ENCODE results near the gene SLC44A3. TPM values are rescaled to one million over a fixed set of nuclear protein-coding genes. Genes with fewer than 3 reads are reported as not detected.
"Not testable (repeated sequence)": the region's sequence is repeated elsewhere in the genome, so short reads cannot be mapped to it uniquely, and the experiment has no call there.

The SLC44A3 gene
- total and polyA plus RNA-seq, 5 donors from 2014 or later: not detected

GRCh38 chr1:94941480-94941879, 121.3 kb downstream of the SLC44A3 start:
- H3K27me3 Mint-ChIP-seq: peaks cover 30% of the 10 kb centered on the region

GRCh38 chr1:94942171-94943128, 122.3 kb downstream of the SLC44A3 start:
- peaks cover 11% of the 10 kb centered on the region for H3K27me3 ChIP-seq (ENCODE audit: control insufficient read depth, insufficient read depth, low read length)
- H3K4me3 ChIP-seq (ENCODE audit: low read depth, low read length): no peak overlapping the region
- no peaks in the 10 kb centered on the region for H3K4me1 ChIP-seq (ENCODE audit: control insufficient read depth, insufficient read depth, low read length, poor library complexity, severe bottlenecking)
- ATAC-seq (ENCODE audit: low read depth in 2 of 2): no peak
- Mint-ChIP-seq H3K9me3 (peaks cover 0 to 4% (median 0%) of the 10 kb centered on the region in 7 donors), H3K36me3 (peaks cover 4% of the 10 kb centered on the region), H3K4me1 (no peaks in the 10 kb centered on the region), H3K4me3 (no peak overlapping the region), H3K27me3 (peaks cover 30% of the 10 kb centered on the region), H3K27ac (no peak overlapping the region)
- H3K27ac ChIP-seq (ENCODE audit: insufficient read depth, low read length, poor library complexity, severe bottlenecking): no peak overlapping the region
- no peaks in the 10 kb centered on the region for H3K36me3 ChIP-seq (ENCODE audit: control insufficient read depth, insufficient read depth, low read length)
- DNase-seq: no peak
- H3K9me3 ChIP-seq (ENCODE audit: control insufficient read depth in 2 of 2, low read length in 2 of 2): no peaks in the 10 kb centered on the region

More at GRCh38 chr1:94941480-94941879, 121.3 kb downstream of the SLC44A3 start:
- H3K9me3 Mint-ChIP-seq; H3K36me3 Mint-ChIP-seq; H3K27ac Mint-ChIP-seq; H3K27ac ChIP-seq (ENCODE audit: insufficient read depth, low read length, poor library complexity, severe bottlenecking); H3K4me3 Mint-ChIP-seq; H3K36me3 ChIP-seq (ENCODE audit: control insufficient read depth, insufficient read depth, low read length); ATAC-seq (ENCODE audit: low read depth in 2 of 2); H3K4me1 Mint-ChIP-seq; H3K9me3 ChIP-seq (ENCODE audit: control insufficient read depth in 2 of 2, low read length in 2 of 2); H3K4me1 ChIP-seq (ENCODE audit: control insufficient read depth, insufficient read depth, low read length, poor library complexity, severe bottlenecking); DNase-seq; H3K4me3 ChIP-seq (ENCODE audit: low read depth, low read length): not testable (repeated sequence)
- peaks cover 11% of the 10 kb centered on the region for H3K27me3 ChIP-seq (ENCODE audit: control insufficient read depth, insufficient read depth, low read length)

Other genes starting within 250 kb of the SLC44A3 start
- 1.0 TPM for gene CNN3, start 106.8 kb downstream of the SLC44A3 start, total RNA-seq
- 1 to 10 TPM in 3 of 4 donors, under 1 TPM in 1; 1.00 to 8.7 (median 3.1) TPM for gene CNN3, start 106.8 kb downstream of the SLC44A3 start, polyA plus RNA-seq

Data from CD4-positive, CD25-positive, alpha-beta regulatory T cell (primary cell).